Kidney (tissue), 14 donors: ENCODE results near the gene HBA1. TPM values are rescaled to one million over a fixed set of nuclear protein-coding genes. Genes with fewer than 3 reads are reported as not detected.
"Not testable (repeated sequence)": the region's sequence is repeated elsewhere in the genome, so short reads cannot be mapped to it uniquely, and the experiment has no call there.

Source experiments
- DNase-seq, 5 donors: peaks; one replicate each; pipeline ENCODE4 v3.0.0-alpha.2; 2013 to 2020
- FAIRE-seq: peaks from 2 replicates; lab custom pipeline; 2012; peaks lifted over from hg19 to GRCh38; lab: Jason Lieb, UNC
- H3K27ac ChIP-seq, 2 donors: one replicate each; pipeline ENCODE4 v1.7.0; 2013; ENCODE audit warnings: low read depth in 2 of 2, low read length in 2 of 2, inconsistent platforms in 1 of 2
- H3K27me3 ChIP-seq: one replicate; pipeline ENCODE4 v1.7.1; 2013; ENCODE audit warnings: low read length, inconsistent platforms; ENCODE audit not compliant: control insufficient read depth, insufficient read depth
- H3K36me3 ChIP-seq, 3 donors: one replicate each; pipeline versions ENCODE4 v1.7.0 to v1.7.1; 2013; ENCODE audit warnings: low read length in 3 of 3, control low read depth in 1 of 3, inconsistent platforms in 1 of 3; ENCODE audit not compliant: insufficient read depth in 3 of 3, control insufficient read depth in 2 of 3
- H3K4me1 ChIP-seq, 3 donors: one replicate each; pipeline versions ENCODE4 v1.7.0 to v1.7.1; 2013; ENCODE audit warnings: low read length in 3 of 3, inconsistent platforms in 1 of 3, low read depth in 1 of 3; ENCODE audit not compliant: control insufficient read depth in 2 of 3, insufficient read depth in 2 of 3
- H3K4me3 ChIP-seq, 3 donors: one replicate each; pipeline versions ENCODE4 v1.7.0 to v1.8.1; 2013; ENCODE audit warnings: low read length in 3 of 3, control low read depth in 1 of 3, inconsistent platforms in 1 of 3
- H3K9ac ChIP-seq, 3 donors: one replicate each; pipeline versions ENCODE4 v1.7.0 to v1.7.1; 2013; ENCODE audit warnings: low read length in 3 of 3, control low read depth in 1 of 3, inconsistent platforms in 1 of 3
- H3K9me3 ChIP-seq, 3 donors: one replicate each; pipeline versions ENCODE4 v1.7.0 to v1.7.1; 2013; ENCODE audit warnings: low read length in 3 of 3, control low read depth in 1 of 3, inconsistent platforms in 1 of 3; ENCODE audit not compliant: control insufficient read depth in 2 of 3, insufficient read depth in 1 of 3
- CTCF ChIP-seq: IDR thresholded peaks from 3 replicates; pipeline ENCODE4 v1.5.1; 2012; ENCODE audit warnings: mild to moderate bottlenecking, moderate library complexity, borderline replicate concordance; ENCODE audit not compliant: insufficient read depth; ENCODE audit errors: extremely low read depth
- intact Hi-C: fragments of 100-400 bp; cut with DNase I; formaldehyde crosslinking; loops from one replicate; pipeline ENCODE4 v1.11.1; 2022
- polyA plus RNA-seq: library from polyadenylated mRNA; stranded (reverse); fragments of 350-450 nt; fragmentation: Illumina TruSeq; extraction: RNeasy Lipid Tissue Mini Kit (QIAGEN cat#74804); gene quantifications from one replicate; pipeline ENCODE4 v1.2.3, GENCODE V29; 2014; ENCODE audit warnings: low read depth, low replicate concordance; ENCODE audit not compliant: insufficient read depth
- total RNA-seq: library from RNA; stranded (reverse); fragmentation: NEBNext Ultra II Directional; extraction: Animal tissue kit (Norgen Biotek cat#: 25700); gene quantifications from one replicate; pipeline ENCODE4 v1.2.1, GENCODE V29; 2021
- donor health status: control.
- donor health status: control.
- donor health status: control.
- donor health status: control.
- donor health status: control.
- donor health status: DM: yes; HTN: yes; CAD: no.
- donor health status: Normal renal cell carcinoma (clear cell type).

The HBA1 gene
- total and polyA plus RNA-seq, 2 donors from 2014 or later: 2.6 to 41.1 TPM

- Histone ChIP-seq H3K27me3 (peaks cover 30% of the 10 kb centered on the region), H3K4me3 (no peak overlapping the region), H3K9ac (no peak overlapping the region), H3K4me1 (peaks cover 0 to 4% (median 0%) of the 10 kb centered on the region in 3 donors), H3K9me3 (no peaks in the 10 kb centered on the region), H3K27ac (no peak overlapping the region), H3K36me3 (no peaks in the 10 kb centered on the region)
- DNase-seq: peak in 1 of 5 donors; percentile 31
- no peak for FAIRE-seq
- intact Hi-C loops: no loop called here
- TF ChIP-seq CTCF: no peak
These were observed 9.3 kb upstream of the HBA1 start for GRCh38 chr16:167122-167690.

- Histone ChIP-seq H3K36me3 (no peaks in the 10 kb centered on the region), H3K27me3 (peaks cover 30% of the 10 kb centered on the region)
- no peak for FAIRE-seq
These were observed 8.1 kb upstream of the HBA1 start for GRCh38 chr16:168424-168823.

GRCh38 chr16:169014-169413 lies 7.5 kb upstream of the HBA1 start:
- FAIRE-seq: no peak
- peaks cover 30% of the 10 kb centered on the region for H3K27me3 ChIP-seq
- no peak for TF ChIP-seq CTCF

More at GRCh38 chr16:168424-168823, 8.1 kb upstream of the HBA1 start:
- H3K27ac ChIP-seq: no peak overlapping the region
- peaks cover 0 to 4% (median 0%) of the 10 kb centered on the region in 3 donors for H3K4me1 ChIP-seq
- intact Hi-C loops: no loop called here
- H3K9ac ChIP-seq: no peak overlapping the region
- peak in 1 of 5 donors; percentile 25 for DNase-seq
- no peak for TF ChIP-seq CTCF
- H3K9me3 ChIP-seq: no peaks in the 10 kb centered on the region
- H3K4me3 ChIP-seq: no peak overlapping the region

GRCh38 chr16:170088-170507 lies 6.4 kb upstream of the HBA1 start:
- H3K4me1 ChIP-seq, intact Hi-C loops, H3K36me3 ChIP-seq, H3K9ac ChIP-seq, H3K9me3 ChIP-seq, H3K4me3 ChIP-seq, H3K27ac ChIP-seq, FAIRE-seq: not testable (repeated sequence)
- peaks cover 35% of the 10 kb centered on the region for H3K27me3 ChIP-seq
- DNase-seq: peak in 2 of 5 donors; percentile 43 to 68

More at GRCh38 chr16:169014-169413, 7.5 kb upstream of the HBA1 start:
- DNase-seq: peak in 1 of 5 donors; percentile 45
- H3K9me3 ChIP-seq: no peaks in the 10 kb centered on the region
- H3K9ac ChIP-seq: no peak overlapping the region
- H3K27ac ChIP-seq: no peak overlapping the region
- intact Hi-C loops: no loop called here
- H3K4me1 ChIP-seq: peaks cover 0 to 4% (median 0%) of the 10 kb centered on the region in 3 donors
- no peak overlapping the region for H3K4me3 ChIP-seq
- H3K36me3 ChIP-seq: no peaks in the 10 kb centered on the region
